ENCODE data around the gene GORASP2.

Gene GORASP2

DNA sequence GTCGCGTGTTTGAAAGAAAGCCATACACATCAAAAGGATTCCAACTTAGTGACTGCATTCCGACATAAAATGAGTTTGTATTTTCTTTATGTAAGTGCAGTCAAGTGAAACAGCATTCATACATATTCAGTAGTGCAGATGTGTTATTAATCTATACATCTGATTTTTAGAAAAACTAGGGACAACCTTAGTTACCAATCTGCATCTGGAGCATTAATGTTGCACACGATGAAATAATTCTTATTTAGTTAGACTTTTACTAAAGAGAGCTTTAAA, 1.9 kb downstream of the GORASP2 start:
- TF ChIP-seq, protein P1, sequence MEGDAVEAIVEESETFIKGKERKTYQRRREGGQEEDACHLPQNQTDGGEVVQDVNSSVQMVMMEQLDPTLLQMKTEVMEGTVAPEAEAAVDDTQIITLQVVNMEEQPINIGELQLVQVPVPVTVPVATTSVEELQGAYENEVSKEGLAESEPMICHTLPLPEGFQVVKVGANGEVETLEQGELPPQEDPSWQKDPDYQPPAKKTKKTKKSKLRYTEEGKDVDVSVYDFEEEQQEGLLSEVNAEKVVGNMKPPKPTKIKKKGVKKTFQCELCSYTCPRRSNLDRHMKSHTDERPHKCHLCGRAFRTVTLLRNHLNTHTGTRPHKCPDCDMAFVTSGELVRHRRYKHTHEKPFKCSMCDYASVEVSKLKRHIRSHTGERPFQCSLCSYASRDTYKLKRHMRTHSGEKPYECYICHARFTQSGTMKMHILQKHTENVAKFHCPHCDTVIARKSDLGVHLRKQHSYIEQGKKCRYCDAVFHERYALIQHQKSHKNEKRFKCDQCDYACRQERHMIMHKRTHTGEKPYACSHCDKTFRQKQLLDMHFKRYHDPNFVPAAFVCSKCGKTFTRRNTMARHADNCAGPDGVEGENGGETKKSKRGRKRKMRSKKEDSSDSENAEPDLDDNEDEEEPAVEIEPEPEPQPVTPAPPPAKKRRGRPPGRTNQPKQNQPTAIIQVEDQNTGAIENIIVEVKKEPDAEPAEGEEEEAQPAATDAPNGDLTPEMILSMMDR (IDR thresholded peaks at IDR 0.05; ENCODE audit: insufficient read depth, missing control alignments): no peak
- DNase-seq (ENCODE audit: insufficient read length, low spot score) (no peak), FAIRE-seq (no peak)

DNA sequence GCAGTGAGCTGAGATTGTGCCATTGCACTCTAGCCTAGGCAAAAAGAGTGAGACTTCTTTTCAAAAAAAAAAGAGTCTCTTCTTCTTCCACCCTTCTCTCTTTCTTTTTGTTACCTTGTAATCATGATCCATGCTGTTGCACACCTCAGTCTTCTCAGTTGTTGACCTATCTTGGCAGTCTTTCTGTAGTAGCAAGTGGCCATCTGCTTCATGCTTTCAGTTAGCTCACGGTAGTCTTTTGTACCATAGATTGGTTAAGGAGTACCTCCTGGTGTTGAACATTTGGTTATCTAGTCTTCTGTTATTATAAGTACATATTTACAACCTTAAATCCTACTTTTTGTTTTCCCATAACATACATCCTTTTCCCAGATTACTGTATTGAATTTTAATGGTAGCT, 3.1 kb downstream of the GORASP2 start:
- TF ChIP-seq, protein P1 (IDR thresholded peaks at IDR 0.05; ENCODE audit: insufficient read depth, missing control alignments): no peak
- no peak for FAIRE-seq
- DNase-seq (ENCODE audit: insufficient read length, low spot score): no peak

DNA sequence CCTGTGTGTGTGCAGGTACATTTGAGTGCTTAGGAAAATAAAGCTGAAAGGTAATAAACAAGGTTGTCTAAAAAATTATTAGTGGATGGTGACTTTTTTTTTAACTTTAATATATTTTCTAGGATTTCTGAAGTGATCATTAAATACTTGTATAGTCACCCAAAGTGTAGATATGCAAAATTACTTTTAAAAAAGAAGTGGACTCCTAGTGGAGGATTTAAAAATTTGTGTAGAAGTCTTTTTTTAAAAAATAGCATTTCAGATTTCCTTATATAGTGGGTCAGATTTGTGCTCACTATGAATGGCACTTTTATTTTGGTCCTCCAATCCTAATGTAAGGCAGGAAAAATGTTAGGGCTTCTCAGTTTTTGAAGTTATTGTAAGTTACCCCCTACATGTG, 3.9 kb downstream of the GORASP2 start:
- FAIRE-seq: no peak
- TF ChIP-seq, protein P1 (IDR thresholded peaks at IDR 0.05; ENCODE audit: insufficient read depth, missing control alignments): no peak
- no peak for DNase-seq (ENCODE audit: insufficient read length, low spot score)

DNA sequence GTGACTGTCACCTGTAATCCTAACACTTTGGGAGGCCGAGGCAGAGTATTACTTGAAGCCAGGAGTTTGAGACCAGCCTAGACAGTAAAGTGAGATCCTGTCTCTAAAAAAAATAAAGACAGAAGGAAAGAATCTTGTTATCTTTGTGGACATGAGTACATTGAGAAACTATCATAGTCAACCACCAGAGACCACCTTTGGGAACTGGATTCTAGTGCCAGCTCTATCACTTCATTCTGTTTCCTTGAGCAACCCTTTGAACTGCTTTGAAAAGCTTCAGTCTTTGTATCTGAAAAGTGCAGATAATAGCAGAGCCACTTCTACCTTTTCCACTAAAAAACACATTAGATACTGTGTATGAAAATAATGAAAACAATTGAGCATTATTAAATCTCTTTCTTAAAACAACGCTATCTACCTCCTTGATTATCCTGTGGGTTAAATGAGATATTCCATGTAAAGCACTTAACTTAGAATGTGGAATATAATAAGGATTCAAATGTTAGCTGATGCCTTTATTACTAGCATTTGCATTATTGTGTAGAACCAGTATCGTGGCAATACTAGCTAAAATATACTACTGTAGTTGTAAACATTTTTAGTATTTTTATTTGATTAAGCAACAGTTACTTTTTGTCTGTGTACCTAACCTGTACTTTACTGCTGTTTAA, 8.8 kb downstream of the GORASP2 start:
- FAIRE-seq: peak; percentile 32
- TF ChIP-seq, protein P1 (IDR thresholded peaks at IDR 0.05; ENCODE audit: insufficient read depth, missing control alignments): no peak

DNA sequence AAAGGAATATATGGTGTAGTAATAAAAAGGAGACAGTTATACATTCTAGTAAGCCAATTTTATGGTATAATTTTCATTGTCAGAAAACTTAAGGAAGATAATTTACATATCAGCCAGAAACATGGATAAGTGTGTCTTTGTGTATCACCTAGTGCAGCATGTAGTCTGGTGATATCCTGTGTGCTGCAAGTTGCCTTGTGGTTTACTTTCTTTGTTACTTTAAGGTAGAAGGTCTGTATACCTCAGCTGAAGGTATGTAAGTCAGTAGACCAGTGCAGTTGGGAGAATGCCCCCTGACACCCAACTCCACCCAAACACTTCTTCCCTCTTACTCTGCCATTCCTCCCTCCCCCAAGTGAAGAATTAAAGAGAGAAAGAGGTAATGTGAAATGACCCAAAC, 11.0 kb downstream of the GORASP2 start:
- FAIRE-seq: peak; percentile 44
- no peak for DNase-seq (ENCODE audit: insufficient read length, low spot score)
- TF ChIP-seq, protein P1 (IDR thresholded peaks at IDR 0.05; ENCODE audit: insufficient read depth, missing control alignments): no peak

More for the DNA sequence above, 8.8 kb downstream of the GORASP2 start:
- DNase-seq (ENCODE audit: insufficient read length, low spot score): no peak

DNA sequence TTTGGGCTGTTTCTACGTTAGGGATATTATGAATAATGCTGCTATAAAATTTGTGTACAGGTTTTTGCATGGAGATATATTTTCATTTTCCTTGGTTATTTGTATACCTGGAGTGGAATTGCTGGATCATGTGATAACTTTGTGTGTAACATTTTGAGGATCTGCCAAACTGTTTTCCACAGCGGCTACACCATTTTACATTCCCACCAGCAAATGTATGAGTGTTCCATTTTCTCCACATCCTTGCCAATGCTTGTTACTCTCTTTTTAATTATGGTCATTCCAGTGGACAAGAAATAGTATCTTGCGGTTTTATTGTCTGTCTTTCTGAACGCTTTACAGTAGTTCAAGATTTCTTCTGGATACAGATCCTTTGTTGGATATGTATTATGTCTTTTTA, 13.6 kb downstream of the GORASP2 start:
- FAIRE-seq: peak; percentile 6
- no peak for DNase-seq (ENCODE audit: insufficient read length, low spot score)
- TF ChIP-seq, protein P1 (IDR thresholded peaks at IDR 0.05; ENCODE audit: insufficient read depth, missing control alignments): no peak

DNA sequence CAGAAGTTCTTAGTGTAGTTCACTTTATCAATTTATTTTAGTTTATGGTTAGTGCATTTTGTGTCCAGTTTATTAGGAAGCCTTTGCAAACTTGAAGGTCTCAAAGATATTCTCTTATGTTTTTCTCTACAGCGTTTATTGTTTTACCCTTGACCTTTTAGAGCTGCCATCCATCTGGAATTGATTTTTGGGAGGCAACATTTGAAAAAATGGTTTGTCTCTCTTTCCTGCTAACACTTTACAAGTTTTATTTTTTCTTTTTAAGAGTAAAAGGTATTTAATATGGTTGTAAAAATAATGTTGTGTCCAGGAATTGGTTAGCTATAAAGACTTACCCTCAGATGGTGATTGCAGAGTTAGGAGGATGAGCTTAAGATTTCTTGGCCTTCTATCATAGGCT, 14.0 kb downstream of the GORASP2 start:
- TF ChIP-seq, protein P1 (IDR thresholded peaks at IDR 0.05; ENCODE audit: insufficient read depth, missing control alignments): no peak
- FAIRE-seq (peak; percentile 21), DNase-seq (ENCODE audit: insufficient read length, low spot score) (no peak)
